ENCODE measurements around the gene MOGAT2.

Gene MOGAT2

GRCh38 chr11:75760243-75760642, 42.6 kb downstream of the MOGAT2 start:
- no peak overlapping the region for H3K4me3 ChIP-seq (ENCODE audit: low read depth, low read length)
- no peak for TF ChIP-seq CTCF (IDR thresholded peaks at IDR 0.05; ENCODE audit: low read depth, low read length, missing control alignments)
- in situ Hi-C loops (cut with HindIII; ENCODE audit: low sequenced_read_pairs): no loop called here
- no peak for DNase-seq (ENCODE audit: low read depth)

GRCh38 chr11:75760710-75761493, 43.3 kb downstream of the MOGAT2 start:
- H3K4me3 ChIP-seq (ENCODE audit: low read depth, low read length): no peak overlapping the region
- TF ChIP-seq CTCF (IDR thresholded peaks at IDR 0.05; ENCODE audit: low read depth, low read length, missing control alignments): no peak
- in situ Hi-C loops (cut with HindIII; ENCODE audit: low sequenced_read_pairs): no loop called here
- DNase-seq (ENCODE audit: low read depth): no peak

DNA sequence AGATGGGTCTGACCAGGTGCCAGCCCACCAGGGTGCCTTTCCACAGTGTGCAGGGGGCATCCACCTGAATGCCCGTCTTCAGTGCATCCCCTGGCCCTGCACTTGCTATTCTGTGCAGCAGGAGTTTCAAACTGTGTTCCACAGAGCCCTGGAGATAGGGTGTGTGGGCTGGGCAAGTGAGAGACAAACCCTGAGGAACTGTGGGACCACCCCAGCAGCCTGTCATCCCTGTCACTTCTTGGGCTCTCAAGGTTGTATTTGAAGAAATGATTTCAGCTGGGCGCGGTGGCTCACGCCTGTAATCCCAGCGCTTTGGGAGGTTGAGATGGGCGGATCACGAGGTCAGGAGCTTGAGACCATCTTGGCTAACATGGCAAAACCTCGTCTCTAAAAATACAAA, 44.5 kb downstream of the MOGAT2 start:
- TF ChIP-seq CTCF (IDR thresholded peaks at IDR 0.05; ENCODE audit: low read depth, low read length, missing control alignments): no peak
- DNase-seq (ENCODE audit: low read depth): no peak
- H3K4me3 ChIP-seq (ENCODE audit: low read depth, low read length): no peak overlapping the region
- in situ Hi-C loops (cut with HindIII; ENCODE audit: low sequenced_read_pairs): no loop called here

- no peak for TF ChIP-seq CTCF (IDR thresholded peaks at IDR 0.05; ENCODE audit: low read depth, low read length, missing control alignments)
- in situ Hi-C loops (cut with HindIII; ENCODE audit: low sequenced_read_pairs): no loop called here
- DNase-seq (ENCODE audit: low read depth): no peak
- no peak overlapping the region for H3K4me3 ChIP-seq (ENCODE audit: low read depth, low read length)
Measured at GRCh38 chr11:75762885-75763284, 45.2 kb downstream of the MOGAT2 start.

DNA sequence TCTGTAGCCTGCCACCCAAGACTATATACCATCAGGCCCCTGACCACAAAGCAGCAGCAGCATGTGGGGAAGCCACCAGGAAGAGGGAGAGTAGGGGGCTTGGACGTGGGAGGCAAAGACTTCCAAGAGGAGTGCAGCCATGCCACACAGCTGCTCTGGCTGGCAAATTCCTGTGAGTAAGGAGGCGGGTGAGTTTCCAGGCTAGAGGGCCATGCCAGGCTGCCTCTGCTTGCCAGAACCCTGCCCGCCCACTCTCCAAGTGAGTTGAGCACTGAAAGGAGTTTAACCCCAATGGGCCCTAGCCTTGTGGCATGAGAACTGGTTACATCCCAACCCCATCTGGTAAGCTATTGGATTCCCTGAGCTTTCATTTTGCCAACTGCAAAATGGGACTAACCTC, 46.2 kb downstream of the MOGAT2 start:
- no peak overlapping the region for H3K4me3 ChIP-seq (ENCODE audit: low read depth, low read length)
- TF ChIP-seq CTCF (IDR thresholded peaks at IDR 0.05; ENCODE audit: low read depth, low read length, missing control alignments): no peak
- in situ Hi-C loops (cut with HindIII; ENCODE audit: low sequenced_read_pairs): no loop called here
- no peak for DNase-seq (ENCODE audit: low read depth)

DNA sequence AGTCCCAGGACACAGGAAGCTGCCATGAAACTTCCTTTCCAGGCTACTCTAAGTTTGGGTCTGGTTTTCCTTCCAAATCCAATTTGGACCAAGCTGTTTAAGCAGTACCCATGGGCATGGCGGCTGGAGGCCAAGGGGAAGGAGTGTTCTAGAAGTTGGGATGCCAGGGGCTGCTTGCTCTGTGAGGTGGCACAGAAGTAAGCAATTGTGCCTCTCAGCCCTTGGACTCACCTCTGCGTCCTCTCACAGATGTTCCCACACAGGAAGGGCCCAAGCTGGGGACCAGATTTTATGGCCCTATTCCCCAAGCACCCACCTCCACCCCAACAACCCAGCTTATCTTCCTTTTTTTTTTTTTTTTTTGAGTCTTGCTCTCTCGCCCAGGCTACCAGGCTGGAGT, 47.5 kb downstream of the MOGAT2 start:
- no peak for TF ChIP-seq CTCF (IDR thresholded peaks at IDR 0.05; ENCODE audit: low read depth, low read length, missing control alignments)
- no peak for DNase-seq (ENCODE audit: low read depth)
- no peak overlapping the region for H3K4me3 ChIP-seq (ENCODE audit: low read depth, low read length)
- in situ Hi-C loops (cut with HindIII; ENCODE audit: low sequenced_read_pairs): no loop called here

All from astrocyte of the cerebellum (primary cell).